ENCODE measurements around the gene ARPC1A.

GRCh38 chr7:99293650-99294049 lies 32.0 kb upstream of the ARPC1A start:
- TF ChIP-seq MXI1 (conservative IDR thresholded peaks at IDR 0.05; ENCODE audit: poor library complexity, severe bottlenecking) (no peak), CTCF (IDR thresholded peaks at IDR 0.05; ENCODE audit: poor library complexity, severe bottlenecking) (no peak), RAD21 (conservative IDR thresholded peaks at IDR 0.05) (no peak)
- TF ChIP-seq, protein P1, sequence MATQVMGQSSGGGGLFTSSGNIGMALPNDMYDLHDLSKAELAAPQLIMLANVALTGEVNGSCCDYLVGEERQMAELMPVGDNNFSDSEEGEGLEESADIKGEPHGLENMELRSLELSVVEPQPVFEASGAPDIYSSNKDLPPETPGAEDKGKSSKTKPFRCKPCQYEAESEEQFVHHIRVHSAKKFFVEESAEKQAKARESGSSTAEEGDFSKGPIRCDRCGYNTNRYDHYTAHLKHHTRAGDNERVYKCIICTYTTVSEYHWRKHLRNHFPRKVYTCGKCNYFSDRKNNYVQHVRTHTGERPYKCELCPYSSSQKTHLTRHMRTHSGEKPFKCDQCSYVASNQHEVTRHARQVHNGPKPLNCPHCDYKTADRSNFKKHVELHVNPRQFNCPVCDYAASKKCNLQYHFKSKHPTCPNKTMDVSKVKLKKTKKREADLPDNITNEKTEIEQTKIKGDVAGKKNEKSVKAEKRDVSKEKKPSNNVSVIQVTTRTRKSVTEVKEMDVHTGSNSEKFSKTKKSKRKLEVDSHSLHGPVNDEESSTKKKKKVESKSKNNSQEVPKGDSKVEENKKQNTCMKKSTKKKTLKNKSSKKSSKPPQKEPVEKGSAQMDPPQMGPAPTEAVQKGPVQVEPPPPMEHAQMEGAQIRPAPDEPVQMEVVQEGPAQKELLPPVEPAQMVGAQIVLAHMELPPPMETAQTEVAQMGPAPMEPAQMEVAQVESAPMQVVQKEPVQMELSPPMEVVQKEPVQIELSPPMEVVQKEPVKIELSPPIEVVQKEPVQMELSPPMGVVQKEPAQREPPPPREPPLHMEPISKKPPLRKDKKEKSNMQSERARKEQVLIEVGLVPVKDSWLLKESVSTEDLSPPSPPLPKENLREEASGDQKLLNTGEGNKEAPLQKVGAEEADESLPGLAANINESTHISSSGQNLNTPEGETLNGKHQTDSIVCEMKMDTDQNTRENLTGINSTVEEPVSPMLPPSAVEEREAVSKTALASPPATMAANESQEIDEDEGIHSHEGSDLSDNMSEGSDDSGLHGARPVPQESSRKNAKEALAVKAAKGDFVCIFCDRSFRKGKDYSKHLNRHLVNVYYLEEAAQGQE (IDR thresholded peaks at IDR 0.05; ENCODE audit: borderline replicate concordance), result no peak

Measured in neural cell (in vitro differentiated cells).